HG03135 (cell line): ENCODE results near the gene NPTXR.
"Not testable (repeated sequence)": the region's sequence is repeated elsewhere in the genome, so short reads cannot be mapped to it uniquely, and the experiment has no call there.

Source experiments
- ATAC-seq: cut with Tn5 transposase; IDR thresholded peaks from one replicate; pipeline ENCODE4 v1.9.1; 2021; ENCODE audit warnings: mild to moderate bottlenecking, moderate library complexity; ENCODE audit not compliant: unreplicated experiment

Gene NPTXR

GRCh38 chr22:38832005-38832978 lies 11.5 kb downstream of the NPTXR start:
- no peak for ATAC-seq

GRCh38 chr22:38831166-38831945 lies 12.5 kb downstream of the NPTXR start:
- no peak for ATAC-seq

- ATAC-seq, result no peak
Measured at GRCh38 chr22:38830845-38831108, 13.1 kb downstream of the NPTXR start.

- ATAC-seq, result no peak
Measured at GRCh38 chr22:38830026-38830844, 13.6 kb downstream of the NPTXR start.

GRCh38 chr22:38829485-38829884 lies 14.3 kb downstream of the NPTXR start:
- no peak for ATAC-seq

GRCh38 chr22:38828616-38829205 lies 15.1 kb downstream of the NPTXR start:
- ATAC-seq, result no peak

- no peak for ATAC-seq
Measured at GRCh38 chr22:38828191-38828590, 15.6 kb downstream of the NPTXR start.

GRCh38 chr22:38827510-38827909 lies 16.3 kb downstream of the NPTXR start:
- no peak for ATAC-seq

- ATAC-seq, result no peak
Measured at GRCh38 chr22:38826801-38827200, 17.0 kb downstream of the NPTXR start.

GRCh38 chr22:38826386-38826785 lies 17.4 kb downstream of the NPTXR start:
- ATAC-seq, result no peak

- ATAC-seq, result no peak
Measured at GRCh38 chr22:38824585-38824984, 19.2 kb downstream of the NPTXR start.

GRCh38 chr22:38823637-38824036 lies 20.2 kb downstream of the NPTXR start:
- ATAC-seq, result no peak

GRCh38 chr22:38823076-38823475 lies 20.8 kb downstream of the NPTXR start:
- no peak for ATAC-seq

- no peak for ATAC-seq
Measured at GRCh38 chr22:38820020-38820419, 23.8 kb downstream of the NPTXR start.

- ATAC-seq, result no peak
Measured at GRCh38 chr22:38819387-38819940, 24.4 kb downstream of the NPTXR start.

GRCh38 chr22:38817196-38817595 lies 26.6 kb downstream of the NPTXR start:
- no peak for ATAC-seq

GRCh38 chr22:38815842-38816241 lies 28.0 kb downstream of the NPTXR start:
- ATAC-seq, result no peak

GRCh38 chr22:38811241-38811640 lies 32.6 kb downstream of the NPTXR start:
- no peak for ATAC-seq

- not testable (repeated sequence) for ATAC-seq
Measured at GRCh38 chr22:38805041-38805593, 38.7 kb downstream of the NPTXR start.

GRCh38 chr22:38802671-38803121 lies 41.1 kb downstream of the NPTXR start:
- ATAC-seq, result no peak
